ENCODE data around the gene DPEP1. TPM values are rescaled to one million over a fixed set of nuclear protein-coding genes. Genes with fewer than 3 reads are reported as not detected.
A peak's percentile ranks its signal among the peaks of the same experiment; 100 is the strongest.

The DPEP1 gene
- total RNA-seq, 1 experiment from 2014 or later, result 0.49 TPM

- H3K4me1 ChIP-seq (ENCODE audit: insufficient read depth, low read length, poor library complexity, severe bottlenecking), result peaks cover 7% of the 10 kb centered on the region
- ChIA-PET CTCF (interaction anchor here (0.5 to 0.8 kb wide), 2 partner anchors 71 to 84 kb away, joined by 3 read pairs; no protein-coding TSS in a partner anchor), POLR2A (ENCODE audit: low non-redundant PET) (interaction anchor here (0.5 kb wide), 1 partner anchor 118 kb away, joined by 5 read pairs; no protein-coding TSS in a partner anchor)
- TF ChIP-seq, protein P1, sequence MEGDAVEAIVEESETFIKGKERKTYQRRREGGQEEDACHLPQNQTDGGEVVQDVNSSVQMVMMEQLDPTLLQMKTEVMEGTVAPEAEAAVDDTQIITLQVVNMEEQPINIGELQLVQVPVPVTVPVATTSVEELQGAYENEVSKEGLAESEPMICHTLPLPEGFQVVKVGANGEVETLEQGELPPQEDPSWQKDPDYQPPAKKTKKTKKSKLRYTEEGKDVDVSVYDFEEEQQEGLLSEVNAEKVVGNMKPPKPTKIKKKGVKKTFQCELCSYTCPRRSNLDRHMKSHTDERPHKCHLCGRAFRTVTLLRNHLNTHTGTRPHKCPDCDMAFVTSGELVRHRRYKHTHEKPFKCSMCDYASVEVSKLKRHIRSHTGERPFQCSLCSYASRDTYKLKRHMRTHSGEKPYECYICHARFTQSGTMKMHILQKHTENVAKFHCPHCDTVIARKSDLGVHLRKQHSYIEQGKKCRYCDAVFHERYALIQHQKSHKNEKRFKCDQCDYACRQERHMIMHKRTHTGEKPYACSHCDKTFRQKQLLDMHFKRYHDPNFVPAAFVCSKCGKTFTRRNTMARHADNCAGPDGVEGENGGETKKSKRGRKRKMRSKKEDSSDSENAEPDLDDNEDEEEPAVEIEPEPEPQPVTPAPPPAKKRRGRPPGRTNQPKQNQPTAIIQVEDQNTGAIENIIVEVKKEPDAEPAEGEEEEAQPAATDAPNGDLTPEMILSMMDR (conservative IDR thresholded peaks at IDR 0.05; ENCODE audit: low read depth, low read length), result 0 out of 2 replicates have a peak, but pooled peaks have one; percentile 13
- TF ChIP-seq EZH2 (IDR thresholded peaks at IDR 0.05; ENCODE audit: borderline replicate concordance, low read depth, low read length, poor library complexity, severe bottlenecking), result no peak
- BruUV-seq (replicated peaks), result TSS peak; percentile 65
- H3K9me3 ChIP-seq (ENCODE audit: low read depth, low read length, poor library complexity, severe bottlenecking), result no peaks in the 10 kb centered on the region
- DNase-seq (ENCODE audit: low spot score), result no peak
- intact Hi-C loops (cut with micrococcal nuclease; ENCODE audit: unreplicated experiment), result no loop called here
- H3K4me3 ChIP-seq (ENCODE audit: low read depth, low read length, poor library complexity, severe bottlenecking), result peak overlapping the region; percentile 72
- peak overlapping the region; percentile 95 for H3K27ac ChIP-seq (ENCODE audit: low read depth, low read length, poor library complexity, severe bottlenecking)
- peaks cover 39% of the 10 kb centered on the region for H3K36me3 ChIP-seq (ENCODE audit: insufficient read depth, low read length, poor library complexity, severe bottlenecking)
- no peaks in the 10 kb centered on the region for H3K27me3 ChIP-seq (replicated peaks; ENCODE audit: insufficient read depth, low read depth, low read length, poor library complexity)
Measured at GRCh38 chr16:89687092-89687940, 73.9 kb downstream of the DPEP1 start.

Other genes with a start within 250 kb of the DPEP1 start
- gene ANKRD11, start 123.1 kb upstream of the DPEP1 start, total RNA-seq (2021), result 217 and 248 TPM in 2 replicates
- gene SPG7, start 105.2 kb upstream of the DPEP1 start, total RNA-seq (2021), result 100 and 113 TPM in 2 replicates
- gene RPL13, start 53.0 kb upstream of the DPEP1 start, total RNA-seq (2021), result 2,140 and 2,205 TPM in 2 replicates
- gene CPNE7, start 37.9 kb upstream of the DPEP1 start, total RNA-seq (2021), result 108 and 109 TPM in 2 replicates
- gene CHMP1A, start 44.1 kb downstream of the DPEP1 start, total RNA-seq (2021), result 104 and 110 TPM in 2 replicates
- gene SPATA33, start 44.2 kb downstream of the DPEP1 start, total RNA-seq (2021), result 39.1 and 46.7 TPM in 2 replicates
- 98.0 and 104 TPM in 2 replicates for gene CDK10, start 73.0 kb downstream of the DPEP1 start, total RNA-seq (2021)
- gene SPATA2L, start 88.1 kb downstream of the DPEP1 start, total RNA-seq (2021), result 15.8 and 19.1 TPM in 2 replicates
- 3.4 and 5.6 TPM in 2 replicates for gene VPS9D1, start 107.3 kb downstream of the DPEP1 start, total RNA-seq (2021)
- gene ZNF276, start 107.9 kb downstream of the DPEP1 start, total RNA-seq (2021), result 37.2 and 37.3 TPM in 2 replicates
- 198 and 207 TPM in 2 replicates for gene FANCA, start 203.0 kb downstream of the DPEP1 start, total RNA-seq (2021)
- gene SPIRE2, start 214.8 kb downstream of the DPEP1 start, total RNA-seq (2021), result 18.9 and 20.6 TPM in 2 replicates